GM21529 (cell line): ENCODE measurements around the gene GDPD1.
"Not testable (repeated sequence)": the region's sequence is repeated elsewhere in the genome, so short reads cannot be mapped to it uniquely, and the experiment has no call there.

ENCODE experiments used
- ATAC-seq: cut with Tn5 transposase; IDR thresholded peaks from one replicate; pipeline ENCODE4 v1.9.1; 2021; ENCODE audit not compliant: unreplicated experiment

GDPD1 gene

DNA sequence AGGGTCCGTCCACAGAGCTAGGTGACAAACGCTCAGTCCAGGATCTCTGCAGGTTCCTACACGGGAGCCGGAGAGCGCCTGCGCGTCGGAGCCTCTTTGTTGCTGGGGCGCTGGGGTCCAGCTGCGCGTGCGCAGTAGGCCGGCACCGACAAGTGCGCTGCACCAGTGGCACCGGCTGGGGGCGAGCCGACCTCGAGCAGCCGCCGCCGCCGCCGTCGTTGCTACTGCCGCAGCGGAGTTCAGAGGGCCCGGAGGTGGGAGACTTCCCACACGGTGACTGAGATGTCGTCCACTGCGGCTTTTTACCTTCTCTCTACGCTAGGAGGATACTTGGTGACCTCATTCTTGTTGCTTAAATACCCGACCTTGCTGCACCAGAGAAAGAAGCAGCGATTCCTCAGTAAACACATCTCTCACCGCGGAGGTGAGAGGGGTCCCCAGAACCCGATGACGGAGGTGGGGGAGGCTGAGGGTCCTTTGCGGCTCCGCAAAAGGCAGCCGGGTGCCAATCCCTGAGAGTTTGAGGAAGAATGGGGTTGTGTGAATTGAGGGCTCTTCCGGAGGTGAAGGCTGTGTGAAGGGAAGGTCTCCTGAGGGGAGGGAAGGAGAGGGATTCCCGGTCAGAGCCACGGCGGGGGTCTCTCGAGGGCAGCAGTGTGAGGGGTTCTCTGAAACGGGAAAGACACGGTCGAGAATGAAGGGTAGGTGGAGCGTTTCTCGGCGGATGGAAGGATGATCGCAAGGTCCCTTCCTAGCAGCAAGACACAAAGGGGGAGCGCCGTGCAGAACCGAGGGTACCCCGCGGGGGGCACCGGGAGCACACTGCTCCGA is at the start of gene GDPD1:
TSS of gene GDPD1 (plus strand) at position 184 of the 831 bp plus-strand sequence. CDS start at position 283, 99 bp downstream.
- peak; percentile 94 for ATAC-seq

DNA sequence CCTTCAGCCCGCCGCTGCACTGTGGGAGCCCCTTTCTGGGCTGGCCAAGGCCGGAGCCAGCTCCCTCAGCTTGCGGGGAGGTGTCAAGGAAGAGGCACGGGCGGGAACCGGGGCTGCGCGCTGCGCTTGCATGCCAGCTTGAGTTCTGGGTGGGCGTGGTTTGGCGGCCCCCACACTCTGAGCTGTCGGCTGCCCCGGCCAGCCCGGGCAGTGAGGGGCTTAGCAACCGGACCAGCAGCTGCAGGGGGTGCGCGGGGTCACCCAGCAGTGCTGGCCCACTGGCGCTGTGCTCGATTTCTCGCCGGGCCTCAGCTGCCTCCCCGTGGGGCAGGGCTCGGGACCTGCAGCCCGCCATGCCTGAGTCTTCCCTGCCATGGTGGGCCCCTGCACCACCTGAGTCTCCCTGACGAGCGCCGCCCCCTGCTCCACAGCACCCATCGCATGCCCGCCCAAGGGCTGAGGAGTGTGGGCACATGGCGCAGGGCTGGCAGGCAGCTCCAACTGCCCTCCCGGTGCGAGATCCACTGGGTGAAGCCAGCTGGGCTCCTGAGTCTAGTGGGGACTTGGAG is 47.8 kb upstream of the GDPD1 start:
- ATAC-seq, result no peak

DNA sequence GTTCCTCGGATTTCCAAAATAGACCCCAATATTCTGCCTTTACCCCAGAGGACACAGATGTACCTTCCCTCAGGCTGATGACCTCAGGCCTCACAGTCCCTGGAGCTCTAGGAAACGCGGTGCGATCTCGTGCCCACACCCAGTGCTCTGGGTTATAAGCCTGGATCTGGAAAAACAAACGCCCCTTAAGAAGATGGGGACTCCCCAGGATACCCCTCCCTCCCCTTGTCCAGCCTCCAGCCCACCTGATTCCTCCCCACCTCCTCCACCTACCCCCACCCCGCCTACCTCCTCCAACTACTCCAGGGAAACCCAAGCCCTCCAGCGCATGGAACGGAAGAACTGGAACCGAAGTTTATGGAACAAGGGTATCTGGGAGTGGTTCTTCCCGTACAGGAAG is 45.6 kb upstream of the GDPD1 start:
- no peak for ATAC-seq

DNA sequence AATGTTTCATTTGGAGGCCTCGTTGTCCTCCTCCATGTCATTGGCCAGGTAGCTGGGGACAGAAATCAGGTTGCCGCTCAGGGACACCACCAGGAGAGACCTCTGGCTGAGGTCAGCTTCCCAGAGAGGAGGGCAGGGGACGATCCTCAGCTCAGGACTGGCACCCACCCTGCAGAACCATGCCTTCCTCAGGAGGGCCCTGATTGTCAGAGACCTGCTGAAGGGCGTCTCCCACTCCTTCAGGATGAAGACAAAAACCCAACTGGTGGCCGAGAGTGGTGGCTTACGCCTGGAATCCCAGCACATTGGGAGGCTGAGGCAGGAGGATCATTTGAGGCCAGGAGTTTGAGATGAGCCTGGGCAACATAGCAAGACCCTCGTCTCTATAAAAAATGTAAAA is 45.2 kb upstream of the GDPD1 start:
- ATAC-seq, result no peak

DNA sequence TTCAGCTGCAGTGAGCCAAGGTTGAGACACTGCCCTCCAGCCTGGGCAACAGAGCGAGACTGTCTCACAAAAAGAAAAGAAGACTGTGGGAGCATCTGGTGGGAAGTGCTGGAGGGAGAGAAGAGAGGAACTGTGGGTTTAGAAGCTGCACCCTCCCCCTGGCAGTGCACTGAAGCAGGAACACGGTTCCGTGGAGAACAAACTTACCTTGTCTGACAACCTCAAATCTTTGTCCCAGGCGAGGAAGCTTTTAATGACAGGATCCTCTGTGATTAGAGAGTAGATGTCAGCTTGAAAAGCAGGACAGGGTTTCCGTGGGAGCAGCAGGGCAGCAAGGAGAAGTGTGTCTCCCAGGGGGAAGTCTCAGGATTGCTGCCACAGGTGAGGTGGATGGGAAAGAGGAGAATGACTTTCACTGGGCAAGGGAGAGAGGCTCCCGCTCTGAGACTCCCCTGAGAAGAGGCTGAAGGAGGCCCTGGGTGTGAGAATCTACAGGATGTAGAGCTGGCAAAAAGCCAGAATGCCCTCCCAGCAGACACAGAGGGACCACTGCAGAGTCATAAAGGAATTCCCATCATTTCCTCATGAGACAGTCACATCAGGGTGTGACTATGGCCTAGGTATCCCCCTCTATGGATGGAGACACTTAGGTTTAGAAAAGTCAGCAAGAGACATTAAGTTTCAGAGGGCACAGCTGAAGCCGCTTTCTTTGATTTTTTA is 41.9 kb upstream of the GDPD1 start:
- ATAC-seq, result no peak

DNA sequence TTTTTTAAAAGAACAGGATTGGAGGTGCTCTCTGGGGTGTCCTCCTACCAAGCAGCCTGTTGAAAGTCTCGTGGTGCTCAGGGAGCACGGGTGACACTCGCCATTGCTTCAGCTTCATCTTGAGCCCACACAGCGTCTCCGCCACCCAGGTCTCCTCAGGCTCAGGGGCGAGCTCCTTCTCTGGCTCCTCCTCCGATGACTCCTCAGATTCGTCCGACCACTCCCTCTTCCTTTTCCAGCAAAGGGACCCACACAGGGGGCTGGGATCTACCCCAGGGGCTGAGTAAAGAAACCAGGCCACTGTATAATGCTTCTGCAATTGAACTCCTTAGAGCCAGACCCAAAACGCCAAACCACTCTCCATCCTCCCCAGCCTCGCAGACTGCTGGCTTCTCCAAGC is 40.7 kb upstream of the GDPD1 start:
- ATAC-seq, result not testable (repeated sequence)

DNA sequence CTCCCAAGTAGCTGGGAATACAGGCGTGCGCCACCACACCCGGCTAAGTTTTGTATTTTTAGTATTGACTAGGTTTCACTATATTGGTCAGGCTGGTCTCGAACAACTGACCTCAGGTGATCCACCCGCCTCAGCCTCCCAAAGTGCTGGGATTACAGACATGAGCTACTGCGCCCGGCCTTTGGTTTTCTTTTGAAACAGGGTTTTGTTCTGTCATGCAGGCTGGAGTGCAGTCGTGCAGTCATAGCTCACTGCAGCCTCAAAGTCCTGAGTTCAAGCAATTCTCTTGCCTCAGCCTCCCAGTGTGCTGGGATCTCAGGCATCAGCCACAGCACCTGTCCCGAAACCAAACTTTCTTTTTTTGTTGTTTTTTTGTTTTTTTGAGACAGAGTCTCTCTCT is 39.7 kb upstream of the GDPD1 start:
- no peak for ATAC-seq

DNA sequence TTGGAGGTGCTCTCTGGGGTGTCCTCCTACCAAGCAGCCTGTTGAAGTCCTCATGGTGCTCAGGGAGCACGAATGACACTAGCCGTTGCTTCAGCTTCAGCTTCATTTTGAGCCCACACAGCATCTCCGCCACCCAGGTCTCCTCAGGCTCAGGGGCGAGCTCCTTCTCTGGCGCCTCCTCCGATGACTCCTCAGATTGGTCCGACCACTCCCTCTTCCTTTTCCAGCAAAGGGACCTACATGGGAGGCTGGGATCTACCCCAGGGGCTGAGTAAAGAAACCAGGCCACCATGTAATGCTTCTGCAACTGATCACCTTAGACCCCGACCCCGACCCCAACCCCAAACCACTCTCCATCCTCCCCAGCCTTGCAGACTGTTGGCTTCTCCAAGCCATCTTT is 38.8 kb upstream of the GDPD1 start:
- no peak for ATAC-seq

DNA sequence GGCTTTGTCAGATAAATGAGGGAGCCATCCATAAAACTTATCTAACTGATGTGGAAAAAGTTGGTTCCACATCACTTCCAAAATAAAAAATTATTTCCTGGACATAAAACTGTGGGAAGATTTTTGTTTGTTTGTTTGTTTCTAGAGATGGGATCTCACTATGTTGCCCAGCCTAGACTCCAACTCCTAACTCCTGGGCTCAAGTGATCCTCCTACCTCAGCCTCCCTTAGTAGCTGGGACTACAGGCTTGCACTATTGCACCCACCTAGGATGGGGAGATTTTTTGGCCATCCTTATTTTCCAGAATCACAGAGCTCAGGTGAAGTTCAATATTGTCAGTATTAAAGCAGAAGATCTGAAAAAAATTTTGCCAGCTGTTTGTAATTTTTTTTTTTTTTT is 34.3 kb upstream of the GDPD1 start:
- ATAC-seq, result no peak

DNA sequence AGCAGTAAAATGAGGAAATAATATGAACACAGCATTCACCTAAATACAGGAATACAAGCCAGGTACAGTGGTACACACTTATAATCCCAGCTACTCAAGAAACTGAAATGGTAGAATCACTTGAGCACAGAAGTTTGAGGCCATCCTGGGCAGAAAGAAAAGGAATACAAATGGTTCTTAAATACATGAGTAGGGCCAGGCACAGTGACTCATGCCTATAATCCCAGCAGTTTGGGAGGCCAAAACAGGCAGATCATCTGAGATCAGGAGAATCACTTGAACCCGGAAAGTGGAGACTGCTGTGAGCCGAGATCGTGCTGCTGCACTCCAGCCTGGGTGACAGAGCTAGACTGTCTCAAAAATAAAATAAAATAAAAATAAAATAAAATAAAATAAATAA is 33.5 kb upstream of the GDPD1 start:
- no peak for ATAC-seq

DNA sequence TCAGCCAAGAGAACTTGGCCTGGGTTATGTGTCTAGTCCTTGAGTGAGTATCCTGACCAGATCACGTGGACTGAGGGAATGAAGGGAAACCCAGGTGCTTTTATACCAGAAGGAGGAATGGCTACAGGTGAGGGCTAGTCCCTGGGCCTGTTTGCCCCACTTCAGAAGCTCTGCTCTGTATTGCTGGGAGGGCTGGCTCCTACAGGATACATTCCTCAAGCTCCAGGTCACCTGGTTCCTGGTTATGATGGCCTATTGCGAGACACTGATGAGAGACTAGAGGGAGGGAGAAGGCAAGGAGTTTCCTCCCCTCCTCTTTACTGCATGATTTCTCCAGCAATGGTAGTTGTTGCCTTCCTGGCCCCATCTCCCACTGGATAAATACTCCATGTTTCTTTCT is 29.5 kb upstream of the GDPD1 start:
- ATAC-seq, result no peak

DNA sequence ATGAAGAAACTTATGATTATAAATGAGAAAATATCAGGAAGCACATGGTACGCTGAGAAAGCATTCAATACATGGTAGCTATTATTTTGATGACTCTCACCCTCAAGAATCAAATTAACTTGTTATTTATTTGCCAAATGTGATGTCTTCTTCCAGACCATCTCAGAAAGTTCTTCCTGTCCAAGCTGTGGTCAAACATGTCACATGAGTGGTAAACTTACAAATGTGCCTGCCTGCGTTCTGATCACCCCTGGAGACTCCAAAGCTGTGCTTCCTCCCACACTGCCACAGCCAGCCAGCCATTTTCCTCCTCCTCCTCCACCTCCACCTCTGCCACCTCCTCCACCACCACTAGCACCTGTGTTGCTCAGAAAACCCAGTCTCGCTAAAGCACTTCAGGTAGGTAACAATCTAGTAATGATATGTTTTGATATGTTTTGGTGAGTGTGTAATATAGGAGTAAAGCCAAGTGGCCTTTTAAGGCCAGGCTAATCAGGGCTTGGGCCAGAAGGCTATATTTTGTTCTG is 26.9 kb upstream of the GDPD1 start:
- no peak for ATAC-seq

DNA sequence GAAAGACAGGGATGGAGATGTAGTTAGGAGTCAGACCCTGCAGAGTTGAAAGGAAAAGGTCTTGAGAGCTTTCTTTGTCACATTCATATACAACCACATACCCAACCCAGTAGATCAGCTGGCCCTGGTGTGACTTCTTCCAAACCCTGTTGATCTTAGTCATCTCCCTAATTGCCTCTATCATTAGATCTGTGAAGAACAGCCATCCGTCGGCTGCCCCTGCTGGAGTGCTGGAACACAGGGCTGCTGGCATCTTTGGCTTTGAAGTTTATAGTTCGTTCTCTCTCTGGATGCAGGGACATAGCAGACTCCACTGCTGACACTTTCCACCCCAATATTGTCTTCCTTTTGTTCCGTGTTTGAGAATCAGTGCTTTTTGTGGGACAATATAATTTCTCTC is 20.9 kb upstream of the GDPD1 start:
- no peak for ATAC-seq

DNA sequence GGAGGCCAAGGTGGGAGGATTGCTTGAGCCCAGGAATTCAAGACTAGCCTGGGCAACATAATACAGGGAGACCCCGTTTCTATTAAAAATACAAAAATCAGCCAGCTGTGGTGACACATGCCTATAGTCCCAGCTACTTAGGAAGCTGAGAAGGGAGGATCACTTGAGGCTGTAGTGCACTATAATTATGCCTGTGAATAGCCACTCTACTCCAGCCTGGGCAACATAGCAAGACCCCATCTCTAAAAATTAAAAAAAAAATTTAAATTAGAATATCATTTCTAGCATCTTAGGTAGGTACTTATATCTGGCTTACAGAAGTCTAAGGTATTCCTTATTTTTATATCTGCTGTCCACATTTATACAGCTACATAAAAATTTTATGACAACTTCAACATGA is 18.0 kb upstream of the GDPD1 start:
- no peak for ATAC-seq

DNA sequence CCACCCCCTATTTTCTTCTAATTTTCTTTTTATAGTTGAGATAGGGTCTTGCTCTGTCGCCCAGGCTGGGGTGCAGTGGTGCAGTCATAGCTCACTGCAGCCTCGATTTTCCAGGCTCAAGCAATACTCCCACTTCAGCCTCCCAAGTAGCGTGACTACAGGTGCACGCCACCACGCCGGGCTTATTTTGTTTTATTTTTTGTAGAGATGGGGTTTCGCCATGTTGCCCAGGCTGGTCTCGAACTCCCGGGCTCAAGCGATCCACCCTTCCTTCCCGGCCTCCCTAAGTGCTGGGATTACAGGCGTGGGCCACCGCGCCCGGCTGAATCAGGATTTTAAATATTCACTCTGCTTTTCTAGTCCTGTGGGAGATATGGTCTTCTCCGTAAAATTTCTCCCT is 941 bp upstream of the GDPD1 start:
- no peak for ATAC-seq

DNA sequence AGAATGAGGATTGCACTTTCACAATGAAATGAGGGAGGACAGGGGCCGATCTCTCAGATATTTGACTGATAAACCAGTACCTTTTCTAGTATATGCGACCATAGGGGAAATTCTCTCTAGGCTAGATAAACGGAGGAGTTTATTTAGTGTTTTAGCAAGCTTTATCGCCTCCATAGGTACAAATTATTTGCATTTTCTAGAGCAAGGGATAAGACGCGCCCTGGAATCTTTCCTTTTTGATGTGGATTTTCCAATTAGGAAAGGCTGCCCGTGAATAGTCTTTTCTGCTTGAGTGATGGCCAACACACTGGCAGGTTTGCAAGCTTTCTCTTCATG is 351 bp upstream of the GDPD1 start:
- no peak for ATAC-seq

DNA sequence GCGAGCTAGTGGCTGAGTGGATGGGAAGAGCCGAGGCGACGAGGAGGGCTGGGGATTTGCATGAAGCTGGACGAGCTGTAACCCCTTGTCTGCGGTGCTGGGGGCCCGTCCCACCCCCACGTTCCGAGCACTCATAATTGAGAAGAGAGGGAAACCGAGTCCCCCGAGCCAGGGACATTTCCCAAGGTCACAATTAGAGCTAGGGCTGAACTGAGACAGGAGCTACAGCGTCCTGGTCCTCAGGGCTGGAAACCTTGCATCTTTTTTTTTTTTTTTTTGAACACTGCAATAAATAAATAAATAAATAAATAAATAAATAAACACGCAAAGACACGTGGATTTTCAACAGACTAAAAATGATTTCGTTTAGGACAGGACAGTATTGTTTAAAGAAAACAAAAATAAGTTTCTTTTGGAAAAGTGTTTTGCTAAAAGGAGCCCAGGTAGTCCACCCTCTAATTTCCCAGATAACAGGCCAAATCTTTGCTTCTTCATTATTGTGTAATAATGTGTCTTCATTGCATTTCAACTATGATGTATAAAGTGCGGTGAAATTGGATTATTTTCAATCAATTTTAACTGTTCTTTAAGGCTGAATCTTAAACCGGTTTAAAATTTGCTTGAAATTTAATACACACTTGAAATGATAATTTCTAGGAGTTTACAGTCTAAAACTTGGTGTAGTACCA is 992 bp downstream of the GDPD1 start:
- no peak for ATAC-seq

DNA sequence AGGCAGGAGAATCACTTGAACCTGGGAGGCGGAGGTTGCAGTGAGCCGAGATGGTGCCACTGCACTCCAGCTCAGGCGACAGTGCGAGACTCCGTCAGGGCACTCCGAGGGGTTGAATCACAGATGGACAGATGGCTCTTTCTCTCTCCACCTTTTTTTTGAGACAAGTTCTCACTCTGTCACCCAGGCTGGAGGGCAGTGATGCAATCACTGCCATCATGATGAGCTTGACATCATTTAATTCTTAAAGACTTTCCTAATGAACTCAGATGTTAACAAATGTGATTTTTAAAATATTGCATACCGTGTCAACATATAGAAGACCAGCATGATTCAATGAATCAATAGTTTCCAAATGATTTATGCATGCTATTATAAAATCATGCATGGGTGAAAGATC is 3.5 kb downstream of the GDPD1 start:
- no peak for ATAC-seq

DNA sequence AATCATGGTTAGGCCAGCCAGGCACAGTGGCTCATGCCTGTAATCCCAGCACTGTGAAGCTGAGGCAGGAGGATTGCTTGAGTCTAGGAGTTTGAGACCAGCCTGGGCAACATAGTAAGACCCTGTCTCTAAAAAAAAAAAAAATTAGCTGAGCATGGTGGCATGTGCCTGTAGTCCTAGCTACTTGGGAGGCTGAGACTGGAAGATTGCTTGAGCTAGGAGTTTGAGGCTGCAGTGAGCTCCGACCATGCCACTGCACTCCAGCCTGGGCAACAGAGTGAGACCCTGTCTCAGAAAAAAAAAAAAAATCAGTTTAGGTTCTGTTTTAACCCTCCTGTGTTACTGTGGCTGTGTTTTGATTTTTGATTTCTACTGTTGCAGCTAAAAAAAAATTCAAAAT is 8.3 kb downstream of the GDPD1 start:
- ATAC-seq, result not testable (repeated sequence)

DNA sequence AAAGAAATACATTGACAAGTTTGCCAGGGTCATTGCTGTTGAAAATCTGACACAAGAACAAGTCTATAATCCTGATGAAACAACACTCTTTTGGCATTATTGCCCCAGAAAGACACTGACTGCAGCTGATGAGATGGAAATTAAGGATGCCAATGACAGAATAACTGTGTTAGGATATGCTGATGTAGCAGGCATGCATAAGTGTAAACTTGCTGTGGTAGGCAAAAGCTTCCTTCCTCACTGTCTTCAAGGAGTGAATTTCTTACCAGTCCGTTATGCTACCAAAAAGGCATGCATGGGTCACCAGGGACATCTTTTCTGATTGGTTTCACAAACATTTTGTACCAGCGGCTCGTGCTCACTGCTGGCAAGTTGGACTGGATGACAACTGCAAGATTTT is 10.5 kb downstream of the GDPD1 start:
- ATAC-seq, result no peak

DNA sequence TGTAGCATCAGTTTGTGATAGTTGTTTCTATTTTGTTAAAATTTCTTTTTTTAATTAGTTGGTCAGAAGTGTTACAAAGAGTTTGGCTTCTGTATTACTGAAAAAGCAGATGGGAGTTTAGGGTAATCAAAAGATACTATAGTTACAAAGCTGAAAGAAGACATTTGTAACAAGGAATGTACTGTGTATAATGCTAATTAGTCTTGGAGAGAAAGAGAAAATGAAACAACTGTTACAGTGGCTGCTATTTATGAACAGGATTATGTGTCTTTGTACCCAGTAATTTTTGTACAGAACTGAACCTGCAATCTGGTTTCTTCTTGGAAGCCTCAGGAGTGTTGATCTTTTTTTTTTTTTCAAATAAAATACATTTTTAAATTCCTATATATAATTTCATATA is 14.3 kb downstream of the GDPD1 start:
- ATAC-seq, result no peak

DNA sequence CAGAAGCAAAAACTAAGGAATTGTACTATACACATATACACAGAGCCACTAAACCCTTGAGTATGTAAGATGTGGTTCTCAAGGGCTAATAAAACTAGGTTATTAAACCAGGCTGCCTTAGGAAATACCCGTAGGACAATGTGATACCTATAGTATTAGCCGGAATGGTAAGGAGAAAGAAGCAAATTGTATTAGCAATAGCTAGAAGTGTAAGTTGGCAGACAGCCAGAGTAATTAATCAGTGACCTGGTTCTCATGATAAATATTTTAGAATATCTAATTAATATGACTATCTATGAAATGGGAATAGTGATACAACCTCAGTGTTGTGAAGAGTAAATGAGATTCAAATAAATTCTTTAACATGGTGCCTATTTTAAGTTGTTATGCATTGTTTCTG is 18.6 kb downstream of the GDPD1 start:
- ATAC-seq, result no peak
